NCI-H345 treated with DMSO at 0.1 percent for 48 hours (cell line): Measurements from ENCODE around the gene PATE4.

Experiments used
- DNase-seq: peaks from one replicate; lab custom pipeline; 2025; ENCODE audit not compliant: unreplicated experiment; lab: John Stamatoyannopoulos, UW

Gene PATE4

DNA sequence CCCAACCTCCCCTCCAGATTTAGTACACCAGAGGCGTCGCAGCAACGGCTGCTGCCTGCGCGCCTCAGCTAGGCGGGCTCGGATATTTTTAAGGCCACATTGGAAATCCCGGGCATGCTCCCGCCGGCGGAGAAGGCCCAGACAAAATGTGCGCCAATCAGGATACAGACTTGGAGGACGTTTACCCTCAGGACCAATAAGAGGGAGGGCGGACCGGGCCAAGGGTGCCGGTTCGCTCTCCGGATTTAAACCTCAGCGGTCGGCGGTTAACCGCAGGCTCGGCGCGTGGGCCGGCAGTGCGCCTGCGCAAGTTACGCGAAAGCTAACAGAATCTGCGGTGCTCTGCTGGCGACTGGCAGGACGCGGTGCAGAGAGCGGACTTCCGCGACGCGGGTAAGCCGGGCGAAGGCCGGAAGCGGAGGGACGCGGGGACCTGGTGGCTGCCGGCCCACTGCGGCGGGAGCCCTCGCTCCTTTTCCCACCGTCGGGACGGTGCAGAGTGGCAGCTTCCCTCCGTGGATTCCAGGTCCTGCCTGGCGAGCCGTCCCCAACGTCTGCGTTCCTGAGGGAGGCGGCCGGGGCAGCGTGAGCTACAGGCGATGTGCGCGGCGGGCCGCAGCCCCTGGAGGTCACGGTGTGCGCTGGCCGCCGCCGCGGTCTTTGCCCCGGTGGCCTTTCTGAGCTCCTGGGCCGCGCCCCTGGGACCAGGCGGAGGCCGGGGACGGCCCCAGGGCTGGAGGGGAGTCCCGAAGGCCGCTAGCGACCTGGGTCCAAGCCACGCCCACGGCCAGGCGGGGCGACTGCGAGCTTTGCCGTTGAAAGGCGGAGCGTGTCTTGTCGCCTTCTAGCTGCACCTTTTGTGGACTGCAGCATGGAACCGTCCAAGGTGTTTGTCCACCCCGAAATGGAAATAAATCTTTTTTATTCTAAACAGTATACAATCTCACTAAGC lies 54.5 kb downstream of the PATE4 start, which contains the start of gene HYLS1:
Gene HYLS1 (plus strand): TSS at position 296 of the 952 bp plus-strand sequence. CDS start 11,701 bp downstream, outside the sequence.
- peak; percentile 65 for DNase-seq
